HepG2 (cell line): ENCODE measurements around the gene PURB. TPM values are rescaled to one million over a fixed set of nuclear protein-coding genes. Genes with fewer than 3 reads are reported as not detected.

Experiments
- BORCS8-MEF2B ChIP-seq: sonication (generic); formaldehyde crosslinking; IDR thresholded peaks from 2 replicates; pipeline ENCODE4 v1.8.0; 2022; ENCODE audit warnings: mild to moderate bottlenecking, missing genetic modification reagents
- CHD2 ChIP-seq: IDR thresholded peaks from 2 replicates; pipeline ENCODE4 v1.6.1; 2011; ENCODE audit warnings: low read depth, low read length, improper control_type of control experiment
- GABPB1 ChIP-seq: IDR thresholded peaks from 2 replicates; pipeline ENCODE4 v1.6.1; 2016; ENCODE audit warnings: mild to moderate bottlenecking, missing genetic modification reagents, moderate library complexity, missing compliant biosample characterization
- GZF1 ChIP-seq: sonication (generic); formaldehyde crosslinking; IDR thresholded peaks from 2 replicates; pipeline ENCODE4 v1.5.1; 2020; ENCODE audit warnings: mild to moderate bottlenecking, missing genetic modification reagents
- KAT7 ChIP-seq: IDR thresholded peaks from 2 replicates; pipeline ENCODE4 v1.6.1; 2018; ENCODE audit warnings: borderline replicate concordance, missing compliant biosample characterization
- MIER2 ChIP-seq: IDR thresholded peaks from 2 replicates; pipeline ENCODE4 v1.6.1; 2016; ENCODE audit warnings: missing biosample characterization, missing genetic modification reagents
- PCBP2 ChIP-seq: fragments of 200-400 bp; formaldehyde crosslinking; optimal IDR thresholded peaks from 2 replicates; pipeline ENCODE3; 2018; ENCODE audit warnings: low read length, low read depth; ENCODE audit not compliant: poor library complexity, severe bottlenecking
- PRMT3 ChIP-seq: sonication (generic); formaldehyde crosslinking; IDR thresholded peaks from 2 replicates; pipeline ENCODE4 v1.8.1; 2022; ENCODE audit warnings: low read depth, mild to moderate bottlenecking, moderate library complexity, missing genetic modification reagents, borderline replicate concordance
- RBFOX2 ChIP-seq: fragments of 200-400 bp; formaldehyde crosslinking; IDR thresholded peaks from 2 replicates; pipeline ENCODE4 v1.6.1; 2017; ENCODE audit warnings: low read depth, mild to moderate bottlenecking, low read length
- TBL1XR1 ChIP-seq: fragments of 150-350 bp; IDR thresholded peaks from 2 replicates; pipeline ENCODE4 v1.6.1; 2014; ENCODE audit warnings: borderline replicate concordance, low read length; ENCODE audit not compliant: partially characterized antibody
- TFAP4 ChIP-seq: sonication (generic); IDR thresholded peaks from 2 replicates; pipeline ENCODE4 v1.6.1; 2016; ENCODE audit warnings: low read depth, borderline replicate concordance
- ZFY ChIP-seq: sonication (generic); formaldehyde crosslinking; IDR thresholded peaks from 2 replicates; pipeline ENCODE4 v1.4.0; 2020; ENCODE audit warnings: missing genetic modification reagents
- ZNF276 ChIP-seq: sonication (generic); formaldehyde crosslinking; IDR thresholded peaks from 2 replicates; pipeline ENCODE4 v1.4.0; 2020; ENCODE audit warnings: mild to moderate bottlenecking, low read depth, missing genetic modification reagents
- ZNF574 ChIP-seq: sonication (generic); formaldehyde crosslinking; IDR thresholded peaks from 2 replicates; pipeline ENCODE4 v1.4.0; 2020; ENCODE audit warnings: missing genetic modification reagents
- ZNF687 ChIP-seq: sonication (generic); formaldehyde crosslinking; IDR thresholded peaks from 2 replicates; pipeline ENCODE4 v1.5.1; 2020; ENCODE audit warnings: mild to moderate bottlenecking, missing genetic modification reagents, moderate library complexity
- polyA plus RNA-seq, 8 experiments: library from polyadenylated mRNA; depleted of rRNA in 3 of 8; stranded (reverse) in 7 of 8; unstranded in 1 of 8; fragments of >200 nt; fragmentation: Illumina TruSeq in 4 of 8; extraction: Trizol in 4 of 8; gene quantifications; 2 replicates each; pipeline versions ENCODE4 v1.2.1 to v1.2.3, GENCODE V29; 2011 to 2016; ENCODE audit warnings: low read depth in 4 of 8, missing spikeins in 1 of 8, mixed read lengths in 1 of 8; ENCODE audit not compliant: insufficient read depth in 1 of 8
- total RNA-seq, 5 experiments: library from RNA; depleted of rRNA; stranded (reverse); fragments of >200 nt; fragmentation: Illumina TruSeq; extraction: Trizol; gene quantifications; 2 replicates each; pipeline ENCODE4 v1.2.3, GENCODE V29; 2016; ENCODE audit warnings: low read depth in 1 of 5

PURB gene
- total and polyA plus RNA-seq, 2 of the 13 experiments (the other 11 are each of a cell fraction or from before 2014, with no cell fraction given), result 2.3 to 4.3 TPM

GRCh38 chr7:44847920-44848634, 37.3 kb downstream of the PURB start, which contains the start of gene H2AZ2 (continued):
- TF ChIP-seq ZNF276 (CRISPR knock-in tag) (no peak), MIER2 (CRISPR knock-in tag) (no peak), KAT7 (CRISPR knock-in tag) (no peak), PCBP2 (no peak), TFAP4 (peak; percentile 67; the same call in 1 of the 2 replicates), TBL1XR1 (no peak), CHD2 (peak; percentile 59; the same call in 1 of the 2 replicates), BORCS8-MEF2B (CRISPR knock-in tag) (peak; percentile 16; the same call in 1 of the 2 replicates), ZNF687 (CRISPR knock-in tag) (no peak; the same call in none of the 2 replicates), GABPB1 (CRISPR knock-in tag) (peak; percentile 77), PRMT3 (CRISPR knock-in tag) (0 out of 2 replicates have a peak, but pooled peaks have one; percentile 50), ZNF574 (no peak), ZFY (CRISPR knock-in tag) (peak; percentile 64; the same call in 1 of the 2 replicates), GZF1 (no peak), RBFOX2 (peak; percentile 91)
